Panc1 (cell line): Measurements from ENCODE around the gene ULK3. TPM values are rescaled to one million over a fixed set of nuclear protein-coding genes. Genes with fewer than 3 reads are reported as not detected.

ENCODE experiments used
- ATAC-seq: fragments of 200-7000 bp; cut with Tn5 transposase; 2 replicates; pipeline ENCODE4 v1.9.1; 2020; ENCODE audit warnings: mild to moderate bottlenecking, moderate library complexity
- BruUV-seq: library from RNA; stranded (reverse); fragments of 400-500 nt; replicated peaks from 2 replicates; lab custom pipeline; 2021; lab: Mats Ljungman, UMichigan
- CTCF ChIA-PET: fragments of 300-600 bp; sonication (Branson Sonifier 250); formaldehyde crosslinking; loops from one replicate; lab custom pipeline; 2022; ENCODE audit warnings: antibody characterized with exemption; lab: Charles Lee
- POLR2A ChIA-PET: fragments of 300-600 bp; sonication (Branson Sonifier 250); formaldehyde crosslinking; loops from one replicate; lab custom pipeline; 2022; ENCODE audit warnings: antibody characterized with exemption; lab: Charles Lee
- DNase-seq: peaks from one replicate; pipeline ENCODE4 v3.0.0-alpha.2; 2010; ENCODE audit warnings: low read depth, low spot score
- H3K27ac ChIP-seq: 2 replicates; pipeline ENCODE4 v1.5.1; 2011; ENCODE audit warnings: mild to moderate bottlenecking, low read length, inconsistent platforms
- H3K27me3 ChIP-seq: fragments of 200-500 bp; sonication (Bioruptor generic); 2 replicates; pipeline ENCODE4 v1.6.0; 2014; ENCODE audit warnings: low read length, inconsistent platforms; ENCODE audit not compliant: control insufficient read depth, insufficient read depth
- H3K36me3 ChIP-seq: fragments of 200-500 bp; sonication (Bioruptor generic); 2 replicates; pipeline ENCODE4 v1.5.1; 2014; ENCODE audit warnings: inconsistent platforms, mild to moderate bottlenecking, low read length, moderate library complexity; ENCODE audit not compliant: control insufficient read depth, insufficient read depth
- H3K4me1 ChIP-seq: 2 replicates; pipeline ENCODE4 v1.5.1; 2011; ENCODE audit warnings: inconsistent platforms, mild to moderate bottlenecking, low read length, moderate library complexity; ENCODE audit not compliant: control insufficient read depth, insufficient read depth
- H3K4me3 ChIP-seq, 2 experiments: 2 replicates each; pipeline ENCODE4 v1.5.1; 2011 to 2012; ENCODE audit warnings: low read depth in 2 of 2, low read length in 2 of 2, mild to moderate bottlenecking in 2 of 2, inconsistent platforms in 1 of 2, moderate library complexity in 1 of 2
- H3K9me3 ChIP-seq: fragments of 200-500 bp; sonication (Bioruptor generic); 2 replicates; pipeline ENCODE4 v1.5.1; 2014; ENCODE audit warnings: low read depth, mild to moderate bottlenecking, inconsistent platforms, low read length, moderate library complexity; ENCODE audit not compliant: control insufficient read depth, insufficient read depth
- POLR2AphosphoS5 ChIP-seq: IDR thresholded peaks from 2 replicates; pipeline ENCODE4 v1.6.1; 2012; ENCODE audit warnings: mild to moderate bottlenecking, low read depth, low read length, moderate library complexity
- SIN3A ChIP-seq: IDR thresholded peaks from 2 replicates; pipeline ENCODE4 v1.6.1; 2012; ENCODE audit warnings: low read depth, mild to moderate bottlenecking, low read length, moderate library complexity, borderline replicate concordance; ENCODE audit not compliant: insufficient read depth
- TCF7L2 ChIP-seq: IDR thresholded peaks from 2 replicates; pipeline ENCODE4 v1.6.1; 2011; ENCODE audit warnings: mild to moderate bottlenecking, low read depth, low read length, inconsistent platforms
- in situ Hi-C: cut with HindIII; loops from 2 replicates; pipeline ENCODE4 v1.10.0; 2016; ENCODE audit warnings: low sequenced_read_pairs, low pct_unique_long_range_greater_than_20kb
- intact Hi-C: fragments of 100-400 bp; cut with micrococcal nuclease; formaldehyde crosslinking; loops from one replicate; pipeline ENCODE4 v1.10.0; 2022; ENCODE audit not compliant: unreplicated experiment
- total RNA-seq: library from RNA; stranded (reverse); gene quantifications from one replicate; pipeline ENCODE4 v1.2.1, GENCODE V29; 2021; ENCODE audit not compliant: unreplicated experiment
- TF ChIP-seq, protein P1 (sequence below), 2 experiments: IDR thresholded peaks; 2 replicates each; pipeline ENCODE4 v1.6.1; 2011 to 2012; ENCODE audit warnings: low read depth in 2 of 2, control low read depth in 1 of 2, low read length in 1 of 2, mild to moderate bottlenecking in 1 of 2, moderate library complexity in 1 of 2; ENCODE audit not compliant: insufficient read depth in 1 of 2
- TF ChIP-seq, protein P2 (sequence below): fragments of 450-650 bp; IDR thresholded peaks from 2 replicates; pipeline ENCODE4 v1.5.1; 2017; ENCODE audit warnings: mild to moderate bottlenecking

ULK3 gene
- total RNA-seq, 1 experiment from 2014 or later, result 73.3 TPM

DNA sequence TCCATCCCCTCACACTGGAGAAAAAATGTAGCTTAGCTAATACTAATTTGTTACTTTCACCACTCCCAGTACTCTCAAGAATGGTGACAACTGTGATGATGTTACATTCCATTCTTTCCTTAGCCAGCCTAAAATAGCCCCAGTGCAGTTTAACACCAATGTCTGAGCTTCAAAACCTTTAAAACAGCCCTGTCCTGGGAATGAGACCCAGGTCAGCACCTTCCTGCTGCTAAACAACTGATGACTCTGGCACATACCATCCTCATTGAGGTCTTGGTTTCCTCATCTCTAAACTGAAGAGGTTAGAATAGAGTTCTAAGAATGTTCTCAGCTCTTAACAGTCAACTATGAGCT, 26.4 kb upstream of the ULK3 start:
- TF ChIP-seq POLR2AphosphoS5 (no peak), SIN3A (no peak), TCF7L2 (no peak)
- TF ChIP-seq, protein P1, sequence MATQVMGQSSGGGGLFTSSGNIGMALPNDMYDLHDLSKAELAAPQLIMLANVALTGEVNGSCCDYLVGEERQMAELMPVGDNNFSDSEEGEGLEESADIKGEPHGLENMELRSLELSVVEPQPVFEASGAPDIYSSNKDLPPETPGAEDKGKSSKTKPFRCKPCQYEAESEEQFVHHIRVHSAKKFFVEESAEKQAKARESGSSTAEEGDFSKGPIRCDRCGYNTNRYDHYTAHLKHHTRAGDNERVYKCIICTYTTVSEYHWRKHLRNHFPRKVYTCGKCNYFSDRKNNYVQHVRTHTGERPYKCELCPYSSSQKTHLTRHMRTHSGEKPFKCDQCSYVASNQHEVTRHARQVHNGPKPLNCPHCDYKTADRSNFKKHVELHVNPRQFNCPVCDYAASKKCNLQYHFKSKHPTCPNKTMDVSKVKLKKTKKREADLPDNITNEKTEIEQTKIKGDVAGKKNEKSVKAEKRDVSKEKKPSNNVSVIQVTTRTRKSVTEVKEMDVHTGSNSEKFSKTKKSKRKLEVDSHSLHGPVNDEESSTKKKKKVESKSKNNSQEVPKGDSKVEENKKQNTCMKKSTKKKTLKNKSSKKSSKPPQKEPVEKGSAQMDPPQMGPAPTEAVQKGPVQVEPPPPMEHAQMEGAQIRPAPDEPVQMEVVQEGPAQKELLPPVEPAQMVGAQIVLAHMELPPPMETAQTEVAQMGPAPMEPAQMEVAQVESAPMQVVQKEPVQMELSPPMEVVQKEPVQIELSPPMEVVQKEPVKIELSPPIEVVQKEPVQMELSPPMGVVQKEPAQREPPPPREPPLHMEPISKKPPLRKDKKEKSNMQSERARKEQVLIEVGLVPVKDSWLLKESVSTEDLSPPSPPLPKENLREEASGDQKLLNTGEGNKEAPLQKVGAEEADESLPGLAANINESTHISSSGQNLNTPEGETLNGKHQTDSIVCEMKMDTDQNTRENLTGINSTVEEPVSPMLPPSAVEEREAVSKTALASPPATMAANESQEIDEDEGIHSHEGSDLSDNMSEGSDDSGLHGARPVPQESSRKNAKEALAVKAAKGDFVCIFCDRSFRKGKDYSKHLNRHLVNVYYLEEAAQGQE (IDR thresholded peaks at IDR 0.05; ENCODE audit: insufficient read depth in 1 of 2, low read depth in 2 of 2, low read length in 1 of 2), result no peak
- TF ChIP-seq, protein P2, sequence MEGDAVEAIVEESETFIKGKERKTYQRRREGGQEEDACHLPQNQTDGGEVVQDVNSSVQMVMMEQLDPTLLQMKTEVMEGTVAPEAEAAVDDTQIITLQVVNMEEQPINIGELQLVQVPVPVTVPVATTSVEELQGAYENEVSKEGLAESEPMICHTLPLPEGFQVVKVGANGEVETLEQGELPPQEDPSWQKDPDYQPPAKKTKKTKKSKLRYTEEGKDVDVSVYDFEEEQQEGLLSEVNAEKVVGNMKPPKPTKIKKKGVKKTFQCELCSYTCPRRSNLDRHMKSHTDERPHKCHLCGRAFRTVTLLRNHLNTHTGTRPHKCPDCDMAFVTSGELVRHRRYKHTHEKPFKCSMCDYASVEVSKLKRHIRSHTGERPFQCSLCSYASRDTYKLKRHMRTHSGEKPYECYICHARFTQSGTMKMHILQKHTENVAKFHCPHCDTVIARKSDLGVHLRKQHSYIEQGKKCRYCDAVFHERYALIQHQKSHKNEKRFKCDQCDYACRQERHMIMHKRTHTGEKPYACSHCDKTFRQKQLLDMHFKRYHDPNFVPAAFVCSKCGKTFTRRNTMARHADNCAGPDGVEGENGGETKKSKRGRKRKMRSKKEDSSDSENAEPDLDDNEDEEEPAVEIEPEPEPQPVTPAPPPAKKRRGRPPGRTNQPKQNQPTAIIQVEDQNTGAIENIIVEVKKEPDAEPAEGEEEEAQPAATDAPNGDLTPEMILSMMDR, result no peak
- in situ Hi-C loops, result no loop called here
- ChIA-PET CTCF (interaction anchor here (0.7 kb wide), 1 partner anchor 145 kb away, joined by 7 read pairs; no protein-coding TSS in a partner anchor), POLR2A (interaction anchor here (0.5 to 0.7 kb wide), 2 partner anchors 30 to 573 kb away, joined by 3 to 10 read pairs; no protein-coding TSS in a partner anchor)
- ATAC-seq (no peak), DNase-seq (no peak)
- Histone ChIP-seq H3K27ac (no peak overlapping the region), H3K9me3 (no peaks in the 10 kb centered on the region), H3K27me3 (no peaks in the 10 kb centered on the region), H3K36me3 (no peaks in the 10 kb centered on the region), H3K4me1 (peaks cover 19% of the 10 kb centered on the region), H3K4me3 (no peak overlapping the region)
- no TSS peak for BruUV-seq
- intact Hi-C loops, result no loop called here

DNA sequence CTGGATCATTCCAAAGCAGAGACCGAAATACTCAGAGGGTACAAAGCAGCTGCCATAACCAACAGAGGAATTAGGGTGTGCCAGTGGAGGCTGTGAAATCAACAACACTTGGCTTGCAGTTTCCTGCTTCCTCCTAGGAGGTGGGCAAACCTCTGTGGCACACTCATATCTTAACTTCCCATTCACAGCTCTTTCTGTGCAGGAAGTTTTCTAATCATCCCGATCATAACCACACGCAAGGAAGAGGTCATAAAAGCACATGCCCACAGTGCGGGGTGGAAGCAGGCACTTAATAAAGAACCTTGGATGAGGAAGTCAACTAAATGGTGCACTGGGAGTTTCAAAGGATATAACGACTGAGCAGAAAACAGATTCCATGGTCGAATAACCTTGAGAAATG, 25.1 kb upstream of the ULK3 start:
- TF ChIP-seq SIN3A, result no peak
- TF ChIP-seq TCF7L2, result no peak
- TF ChIP-seq POLR2AphosphoS5, result no peak
- TF ChIP-seq, protein P2, result no peak
- TF ChIP-seq, protein P1 (IDR thresholded peaks at IDR 0.05; ENCODE audit: insufficient read depth in 1 of 2, low read depth in 2 of 2, low read length in 1 of 2), result no peak
- POLR2A ChIA-PET, result no interaction called here
- Histone ChIP-seq H3K9me3 (no peaks in the 10 kb centered on the region), H3K36me3 (no peaks in the 10 kb centered on the region), H3K4me1 (peaks cover 22% of the 10 kb centered on the region), H3K27me3 (no peaks in the 10 kb centered on the region), H3K27ac (no peak overlapping the region; the same call in 1 of the 2 replicates), H3K4me3 (no peak overlapping the region)
- intact Hi-C loops, result no loop called here
- CTCF ChIA-PET, result no interaction called here
- no TSS peak for BruUV-seq
- ATAC-seq (no peak), DNase-seq (no peak)
- in situ Hi-C loops, result no loop called here
